ENCODE results near the gene NFIX. TPM values are rescaled to one million over a fixed set of nuclear protein-coding genes. Genes with fewer than 3 reads are reported as not detected.
A peak's percentile ranks its signal among the peaks of the same experiment; 100 is the strongest.

The NFIX gene
- total RNA-seq, 1 donor from 2014 or later: 76.5 TPM

- no peak for DNase-seq (ENCODE audit: low spot score in 2 of 2)
- Histone ChIP-seq H3K4me1 (peaks cover 56 to 90% of the 10 kb centered on the region in 2 donors), H3K27me3 (no peaks in the 10 kb centered on the region), H3K36me3 (peaks cover under 1 to 4% of the 10 kb centered on the region in 2 donors), H3K27ac (peak overlapping the region; percentile 99), H3K4me3 (no peak overlapping the region), H3K9me3 (no peaks in the 10 kb centered on the region)
- intact Hi-C loops (cut with DNase I): no loop called here
- TF ChIP-seq CTCF (IDR thresholded peaks at IDR 0.05): no peak
These were observed 73.0 kb downstream of the NFIX start for GRCh38 chr19:13068085-13068846.

DNA sequence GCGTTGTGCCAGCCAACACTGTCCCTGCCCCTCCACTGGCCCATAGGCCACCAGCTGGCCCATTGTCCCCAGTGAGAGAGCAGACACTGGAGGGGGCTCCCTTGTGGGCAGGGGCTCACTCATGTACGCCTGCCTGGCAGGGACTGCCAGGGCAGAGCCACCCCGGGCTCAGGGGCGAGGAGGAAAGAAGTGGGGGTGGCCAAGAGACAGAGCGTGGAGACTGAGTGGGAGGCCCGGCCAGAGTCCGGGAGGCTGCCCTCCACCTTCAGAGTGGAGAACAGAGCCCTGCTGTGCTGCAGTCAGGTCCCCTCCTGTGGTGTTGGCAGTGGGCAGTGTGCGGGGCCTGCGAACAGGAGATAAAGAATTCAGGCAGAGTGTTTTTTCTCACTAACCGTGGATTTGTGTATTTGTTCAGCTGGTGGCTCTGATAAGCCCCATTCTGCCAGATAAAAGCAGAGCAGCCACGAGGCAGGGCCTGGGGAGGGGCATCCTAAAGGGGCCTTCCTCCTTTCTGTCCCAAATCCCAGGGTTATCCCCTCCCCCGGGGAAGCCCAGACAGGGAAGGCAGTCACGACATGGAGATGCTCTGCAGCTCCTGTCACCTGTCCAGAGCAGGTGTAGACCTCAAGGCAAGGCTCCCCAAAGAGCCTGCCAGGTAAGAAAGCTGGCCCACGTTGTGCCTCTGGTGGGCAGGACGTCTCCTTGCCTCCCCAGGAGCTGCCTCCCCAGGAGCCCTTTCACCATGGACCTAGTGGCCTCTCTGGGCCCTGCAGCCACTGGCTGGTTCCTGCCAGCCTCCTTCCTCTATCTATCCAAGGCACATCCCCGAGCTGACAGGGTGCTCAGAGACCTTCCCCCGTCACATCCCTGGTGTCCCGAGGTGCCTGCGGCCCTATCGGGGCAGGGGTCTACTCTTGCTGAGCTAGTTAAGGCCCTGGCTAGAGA, 74.4 kb downstream of the NFIX start:
- DNase-seq (ENCODE audit: low spot score in 2 of 2): no peak

GRCh38 chr19:13070425-13071140, 75.3 kb downstream of the NFIX start:
- no peak for TF ChIP-seq CTCF (IDR thresholded peaks at IDR 0.05)
- no peak for DNase-seq (ENCODE audit: low spot score in 2 of 2)
- Histone ChIP-seq H3K4me3 (peak overlapping the region in 1 of 2 donors; percentile 49), H3K4me1 (peaks cover 42 to 73% of the 10 kb centered on the region in 2 donors), H3K36me3 (peaks cover 8 to 15% of the 10 kb centered on the region in 2 donors), H3K27me3 (no peaks in the 10 kb centered on the region), H3K9me3 (no peaks in the 10 kb centered on the region), H3K27ac (peak overlapping the region; percentile 99)
- intact Hi-C loops (cut with DNase I): no loop called here

More for the DNA sequence above, 74.4 kb downstream of the NFIX start:
- no peaks in the 10 kb centered on the region for H3K27me3 ChIP-seq
- H3K4me3 ChIP-seq: peak overlapping the region in 1 of 2 donors; percentile 49
- peaks cover 8 to 12% of the 10 kb centered on the region in 2 donors for H3K36me3 ChIP-seq
- intact Hi-C loops (cut with DNase I): no loop called here
- no peak for TF ChIP-seq CTCF (IDR thresholded peaks at IDR 0.05)
- peak overlapping the region; percentile 99 for H3K27ac ChIP-seq
- H3K9me3 ChIP-seq: no peaks in the 10 kb centered on the region
- peaks cover 51 to 80% of the 10 kb centered on the region in 2 donors for H3K4me1 ChIP-seq

DNA sequence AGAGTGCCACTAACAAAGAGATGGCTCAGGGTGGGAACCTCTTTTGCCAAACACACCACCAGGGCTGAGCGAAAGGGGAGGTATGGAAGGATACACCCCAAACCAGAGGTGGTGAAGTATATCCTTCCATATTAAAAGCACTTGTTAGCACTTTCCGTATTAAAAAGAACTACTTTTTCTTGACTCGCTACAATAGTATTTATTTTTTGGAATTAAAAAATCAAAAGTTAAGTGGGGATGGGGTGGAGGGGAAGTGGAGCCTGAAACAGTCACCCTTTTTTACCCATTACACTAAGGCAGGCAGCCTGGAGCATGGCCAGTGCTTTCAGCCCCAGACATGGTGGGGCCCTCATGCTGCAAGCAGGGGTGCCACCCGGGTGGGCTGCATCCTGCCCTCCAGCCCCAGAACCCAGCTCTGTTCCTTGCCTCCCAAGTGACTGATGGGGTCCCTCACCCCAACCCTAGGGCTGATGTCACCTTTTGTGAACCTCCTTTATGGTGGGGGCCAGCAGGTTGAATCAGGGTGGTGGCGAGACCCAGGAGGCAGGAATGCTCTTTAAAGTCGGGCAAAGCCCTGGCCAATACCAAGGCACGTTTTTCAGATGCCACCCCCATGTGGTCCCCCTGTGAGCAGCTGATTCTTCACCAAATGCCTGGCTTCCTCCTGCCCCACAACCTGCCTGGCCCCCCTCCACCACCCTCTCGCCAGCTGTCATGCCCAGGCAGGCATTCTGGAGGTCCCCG, 76.3 kb downstream of the NFIX start:
- H3K9me3 ChIP-seq: no peaks in the 10 kb centered on the region
- H3K4me3 ChIP-seq: peak overlapping the region in 1 of 2 donors; percentile 49
- peaks cover 8 to 15% of the 10 kb centered on the region in 2 donors for H3K36me3 ChIP-seq
- peaks cover 31 to 73% of the 10 kb centered on the region in 2 donors for H3K4me1 ChIP-seq
- intact Hi-C loops (cut with DNase I): no loop called here
- H3K27me3 ChIP-seq: no peaks in the 10 kb centered on the region
- TF ChIP-seq CTCF (IDR thresholded peaks at IDR 0.05): no peak
- H3K27ac ChIP-seq: peak overlapping the region; percentile 99
- DNase-seq (ENCODE audit: low spot score in 2 of 2): no peak
